Measurements from ENCODE around the gene TCAF1.

The TCAF1 gene

GRCh38 chr7:143901668-143902331 is at the start of gene TCAF1:
Gene TCAF1 (minus strand): TSS chr7:143902176. CDS start chr7:143876608, 25,568 bp downstream.
- DNase-seq (ENCODE audit: low read depth), result peak; percentile 86

GRCh38 chr7:143948733-143949132 is 46.8 kb upstream of the TCAF1 start:
- DNase-seq (ENCODE audit: low read depth), result no peak

GRCh38 chr7:143947111-143947510 is 45.1 kb upstream of the TCAF1 start:
- no peak for DNase-seq (ENCODE audit: low read depth)

- no peak for DNase-seq (ENCODE audit: low read depth)
Measured at GRCh38 chr7:143945423-143945822, 43.4 kb upstream of the TCAF1 start.

GRCh38 chr7:143938379-143939243 is 36.6 kb upstream of the TCAF1 start:
- no peak for DNase-seq (ENCODE audit: low read depth)

GRCh38 chr7:143936087-143937009 is 34.4 kb upstream of the TCAF1 start:
- DNase-seq (ENCODE audit: low read depth), result no peak

- no peak for DNase-seq (ENCODE audit: low read depth)
Measured at GRCh38 chr7:143934526-143935325, 32.8 kb upstream of the TCAF1 start, which contains the start of gene OR2F2. Gene OR2F2 (plus strand): TSS chr7:143935233. CDS start chr7:143935233, 0 bp downstream.

GRCh38 chr7:143931739-143932138 is 29.8 kb upstream of the TCAF1 start:
- no peak for DNase-seq (ENCODE audit: low read depth)

GRCh38 chr7:143929224-143929920 is 27.4 kb upstream of the TCAF1 start:
- DNase-seq (ENCODE audit: low read depth), result no peak

- DNase-seq (ENCODE audit: low read depth), result no peak
Measured at GRCh38 chr7:143924851-143925250, 22.9 kb upstream of the TCAF1 start.

GRCh38 chr7:143914938-143915652 is 13.1 kb upstream of the TCAF1 start:
- DNase-seq (ENCODE audit: low read depth), result no peak

GRCh38 chr7:143913945-143914615 is 12.1 kb upstream of the TCAF1 start:
- DNase-seq (ENCODE audit: low read depth), result no peak

GRCh38 chr7:143910473-143911248 is 8.7 kb upstream of the TCAF1 start:
- no peak for DNase-seq (ENCODE audit: low read depth)

GRCh38 chr7:143909863-143910262 is 7.9 kb upstream of the TCAF1 start:
- no peak for DNase-seq (ENCODE audit: low read depth)

- DNase-seq (ENCODE audit: low read depth), result no peak
Measured at GRCh38 chr7:143908120-143908519, 6.1 kb upstream of the TCAF1 start.

- no peak for DNase-seq (ENCODE audit: low read depth)
Measured at GRCh38 chr7:143906895-143907294, 4.9 kb upstream of the TCAF1 start.

- DNase-seq (ENCODE audit: low read depth), result no peak
Measured at GRCh38 chr7:143906151-143906550, 4.2 kb upstream of the TCAF1 start.

GRCh38 chr7:143905509-143905908 is 3.5 kb upstream of the TCAF1 start:
- no peak for DNase-seq (ENCODE audit: low read depth)

Measured in activated gamma-delta T cell treated with anti-CD3 and anti-CD28 coated beads, Interleukin-2, amount 50 U/mL, for 16 hours (primary cell).